HUDEP-2 (cell line): ENCODE results near the gene VGLL3.
A peak's percentile ranks its signal among the peaks of the same experiment; 100 is the strongest.
"Not testable (repeated sequence)": the region's sequence is repeated elsewhere in the genome, so short reads cannot be mapped to it uniquely, and the experiment has no call there.

ENCODE experiments used
- DNase-seq, 76 experiments: peaks; one replicate each; lab custom pipeline; 2025; ENCODE audit not compliant: unreplicated experiment in 76 of 76; lab: John Stamatoyannopoulos, UW

The VGLL3 gene

DNA sequence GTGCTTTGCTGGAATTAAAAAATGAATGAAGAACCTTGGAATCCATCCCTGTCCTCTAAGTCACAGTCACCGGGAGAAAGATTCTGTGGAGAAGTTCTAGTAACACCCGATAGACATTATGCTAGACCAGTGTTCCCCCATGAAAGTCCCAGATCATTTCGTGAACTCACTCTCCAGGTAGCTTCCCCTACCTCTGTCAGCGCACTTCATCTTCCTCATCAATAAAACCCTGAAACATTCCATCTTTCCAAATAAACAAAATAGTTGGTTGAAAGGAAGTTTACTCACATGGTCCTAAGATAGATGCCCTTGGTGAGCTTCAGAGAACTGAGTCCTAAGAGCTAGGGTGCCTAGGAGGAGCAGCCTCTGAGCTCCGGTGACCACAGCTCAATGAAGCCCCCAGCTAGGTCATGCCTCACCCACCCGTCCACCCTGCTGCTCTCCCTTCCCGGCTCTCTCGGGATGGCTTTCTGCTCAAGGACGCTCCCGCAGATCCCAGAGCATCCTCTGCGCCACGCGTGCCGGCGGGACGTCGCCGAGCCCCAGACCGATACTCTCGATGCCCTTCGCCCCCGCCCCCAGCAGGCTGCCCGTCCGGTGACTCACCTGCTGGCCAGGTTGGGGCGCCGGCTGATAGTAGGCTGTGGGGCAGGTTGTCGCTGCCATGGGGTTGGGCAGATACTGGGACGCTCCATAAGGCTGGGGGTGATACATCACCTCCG lies 776 bp downstream of the VGLL3 start:
- DNase-seq, result no peak

DNA sequence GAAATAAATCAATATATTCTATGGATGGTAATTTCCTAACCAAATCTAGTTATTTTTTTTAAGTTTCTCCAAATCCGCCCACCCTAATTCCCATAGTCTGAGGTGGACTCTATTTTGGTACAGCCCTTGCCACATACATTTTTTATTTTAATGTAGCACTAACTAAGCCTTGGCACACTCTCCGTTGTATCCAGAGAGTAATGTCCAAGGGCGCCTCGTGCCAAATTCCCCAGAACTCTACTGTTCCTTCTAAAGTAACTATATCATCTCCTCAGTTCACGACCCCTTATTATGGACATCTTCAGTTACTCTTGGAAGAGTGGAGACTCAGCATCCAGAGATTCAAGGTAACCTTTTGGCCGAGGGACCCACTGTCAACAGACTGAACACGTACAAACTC lies 1.3 kb downstream of the VGLL3 start:
- DNase-seq, result no peak

DNA sequence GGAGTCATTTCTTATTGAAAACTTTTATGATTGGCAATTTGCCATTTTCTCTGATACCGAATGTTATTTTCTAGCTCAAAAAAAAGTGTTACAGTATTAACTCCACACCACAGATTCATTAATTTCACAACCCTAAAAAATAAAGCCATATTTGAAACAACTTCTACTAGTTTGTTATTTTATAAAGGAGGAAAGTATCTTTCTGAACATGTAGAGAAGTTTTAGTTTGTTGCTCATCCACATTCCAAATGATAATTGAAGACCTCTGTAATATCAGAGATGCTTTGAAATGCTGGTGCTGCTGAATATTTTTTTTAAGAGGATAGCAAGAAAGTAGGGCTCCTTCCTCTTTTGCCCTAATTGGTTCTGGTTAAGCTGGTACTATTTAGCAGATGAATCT lies 1.9 kb downstream of the VGLL3 start:
- no peak for DNase-seq

DNA sequence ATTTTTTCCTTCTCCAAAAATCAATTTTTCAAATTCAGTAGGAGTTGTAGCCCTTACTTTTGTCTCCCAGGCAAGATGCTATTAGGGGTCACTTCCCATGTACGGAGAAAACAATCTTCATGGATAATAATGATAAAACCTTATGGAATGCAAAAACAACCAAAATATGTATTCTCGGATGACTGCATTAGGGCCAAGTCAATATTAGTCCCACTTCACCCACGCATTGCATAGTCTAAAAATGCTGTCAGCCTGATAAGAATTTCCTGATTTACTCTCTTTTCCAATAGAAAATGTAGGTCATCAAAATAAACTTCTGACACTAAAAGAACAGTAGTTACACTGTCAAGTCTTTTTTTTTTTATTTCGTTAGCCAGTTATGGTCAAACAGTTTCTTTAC lies 2.7 kb downstream of the VGLL3 start:
- DNase-seq, result no peak

DNA sequence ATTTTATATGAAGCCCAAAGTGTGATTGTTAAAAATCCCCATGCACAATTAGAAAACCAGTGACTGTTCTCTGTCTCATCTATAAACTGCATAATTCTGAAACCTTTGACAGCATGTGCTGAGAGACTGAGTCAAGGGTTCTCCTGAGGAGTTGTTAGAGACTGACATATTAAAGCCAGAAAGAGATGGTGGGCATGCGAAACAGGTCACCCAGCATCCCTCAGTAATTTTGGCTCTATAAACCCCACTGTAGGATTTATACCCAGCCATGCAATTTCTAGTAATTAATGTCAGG lies 3.6 kb downstream of the VGLL3 start:
- DNase-seq, result no peak

DNA sequence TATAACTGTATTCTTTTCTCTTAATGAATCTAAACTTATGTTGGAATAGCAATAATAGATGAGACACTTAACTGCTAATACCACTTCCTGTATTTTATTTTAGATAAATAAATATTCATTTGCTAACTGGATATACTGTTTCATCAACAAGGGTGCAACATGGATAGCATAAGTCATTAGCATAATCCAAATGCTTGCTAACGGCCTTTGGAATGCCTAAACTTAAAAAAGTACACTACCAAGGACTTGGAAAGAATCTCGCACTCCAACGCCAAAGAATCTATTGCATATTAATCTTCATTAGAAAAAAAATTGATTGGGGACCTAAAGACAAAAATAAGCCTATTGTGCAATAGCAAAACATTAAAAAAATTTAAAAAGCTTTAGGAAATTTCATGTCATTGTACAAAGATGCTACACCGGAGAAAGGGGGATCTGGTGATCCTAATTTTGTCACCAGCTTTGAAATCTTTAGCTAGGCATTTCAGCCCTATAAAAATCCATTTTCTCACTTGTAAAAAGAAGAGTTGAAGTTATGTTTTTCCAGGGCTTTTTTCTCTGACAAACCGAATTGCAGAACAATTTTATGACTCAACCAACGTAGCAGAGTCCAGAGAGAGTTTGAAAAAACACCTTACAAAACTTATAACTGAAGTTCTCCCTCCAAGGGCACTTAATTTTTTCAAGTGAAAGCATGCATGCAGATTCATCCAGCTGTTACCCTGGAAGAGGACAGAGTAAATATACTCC lies 4.1 kb downstream of the VGLL3 start:
- no peak for DNase-seq

DNA sequence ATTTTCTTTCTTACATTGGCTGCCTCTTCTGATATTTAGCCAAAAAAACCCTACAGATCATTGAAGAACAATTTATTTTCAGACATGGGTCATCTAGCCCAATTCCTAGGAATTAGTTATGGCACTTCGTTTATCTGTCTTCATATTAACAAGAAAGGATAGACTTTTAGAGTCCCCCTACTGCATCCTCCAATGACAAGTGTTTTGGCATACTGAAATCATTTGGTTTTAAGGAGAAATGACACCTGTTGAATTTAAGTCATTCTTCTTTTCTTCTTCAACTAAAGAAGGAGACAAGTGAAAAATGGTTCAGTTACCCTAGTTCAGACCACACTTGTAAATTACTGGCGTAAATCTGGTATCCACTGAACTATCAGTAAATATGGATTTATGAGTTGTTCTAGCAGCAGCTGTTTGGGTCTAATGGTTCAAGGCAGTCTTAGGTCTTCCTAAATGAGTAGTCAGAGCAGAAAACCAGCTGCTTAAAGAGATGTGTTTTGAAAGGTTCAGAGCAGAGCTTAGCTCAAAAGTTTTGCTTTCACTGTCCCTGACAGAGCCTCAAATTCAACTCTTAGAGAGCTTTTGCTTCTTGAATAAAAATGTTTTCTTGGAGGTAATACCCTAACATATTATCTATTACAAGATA lies 5.6 kb downstream of the VGLL3 start:
- no peak for DNase-seq

DNA sequence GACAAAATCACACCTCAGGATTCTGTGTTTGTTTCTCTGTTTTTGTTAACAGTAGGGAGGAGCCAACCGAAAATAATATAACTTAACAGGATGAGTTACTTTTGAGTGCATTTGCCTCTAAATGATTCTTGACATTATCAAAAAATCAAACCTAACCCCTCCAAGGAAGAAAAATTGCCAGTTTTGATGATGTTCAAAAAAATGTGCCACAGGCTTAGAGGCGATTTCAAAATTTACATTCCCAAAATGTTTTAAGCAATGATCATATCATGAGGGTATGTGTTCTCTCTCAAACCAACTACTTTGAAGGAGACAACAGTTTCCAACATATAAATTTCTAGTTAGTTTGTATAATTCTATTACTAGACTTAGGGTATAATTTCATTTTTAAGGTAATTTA lies 6.7 kb downstream of the VGLL3 start:
- DNase-seq, result no peak

DNA sequence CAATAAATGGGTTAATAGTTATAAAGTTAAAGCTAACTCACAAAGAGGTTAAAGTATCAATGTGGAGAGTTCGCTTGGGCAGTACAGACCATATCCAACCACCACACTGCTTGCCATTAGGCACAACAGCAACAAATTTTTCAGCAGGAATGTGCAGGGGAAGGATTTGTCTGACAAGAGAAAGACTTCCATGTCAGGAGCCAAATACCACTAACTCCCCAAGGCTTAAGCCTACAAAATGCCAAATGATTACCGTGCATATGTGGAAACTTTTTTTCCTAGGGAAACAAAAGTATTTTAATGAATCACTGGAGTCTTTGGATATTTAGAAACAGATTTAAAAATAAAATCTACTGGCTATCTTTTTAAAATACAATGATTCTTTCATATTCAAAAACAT lies 8.1 kb downstream of the VGLL3 start:
- DNase-seq, result no peak

DNA sequence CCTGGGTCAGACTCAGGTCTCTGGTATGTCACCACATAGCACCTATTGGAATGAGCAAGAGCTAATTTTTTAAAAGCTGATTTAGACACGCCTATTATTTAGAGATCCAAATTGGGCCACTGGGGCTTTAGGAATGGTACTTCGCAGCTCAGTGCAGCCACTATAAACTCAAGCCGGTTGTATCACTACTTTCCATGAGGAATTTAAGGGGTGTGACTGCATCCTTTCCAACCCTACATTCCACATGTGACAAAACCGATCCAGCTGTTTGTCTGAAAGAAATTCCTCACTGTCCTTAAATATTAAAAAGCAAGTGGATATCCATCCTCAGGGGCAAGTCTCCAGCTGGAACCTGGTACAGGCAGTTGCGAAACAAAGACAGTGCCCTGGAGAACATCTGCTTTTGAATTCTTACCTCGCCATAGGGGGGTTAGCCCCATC lies 12.8 kb downstream of the VGLL3 start:
- no peak for DNase-seq

DNA sequence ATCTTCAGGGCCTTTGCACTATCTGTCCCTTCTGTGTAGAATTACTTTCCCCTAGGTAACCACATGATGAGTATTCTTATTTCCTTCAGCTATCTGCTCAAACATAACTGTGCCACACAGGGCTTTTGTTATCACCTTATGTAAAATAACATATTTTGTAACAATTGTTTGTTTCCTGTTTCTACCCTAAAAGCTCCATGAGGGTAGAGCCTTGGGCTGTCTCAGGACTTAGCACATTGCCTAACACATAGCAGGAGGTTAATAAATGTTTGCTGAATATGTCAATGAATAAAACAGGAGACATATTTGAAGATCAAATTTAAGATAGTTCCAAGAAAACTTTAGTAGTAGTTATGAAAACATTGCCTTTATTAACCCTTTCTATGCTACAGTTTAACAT lies 14.7 kb downstream of the VGLL3 start:
- no peak for DNase-seq

DNA sequence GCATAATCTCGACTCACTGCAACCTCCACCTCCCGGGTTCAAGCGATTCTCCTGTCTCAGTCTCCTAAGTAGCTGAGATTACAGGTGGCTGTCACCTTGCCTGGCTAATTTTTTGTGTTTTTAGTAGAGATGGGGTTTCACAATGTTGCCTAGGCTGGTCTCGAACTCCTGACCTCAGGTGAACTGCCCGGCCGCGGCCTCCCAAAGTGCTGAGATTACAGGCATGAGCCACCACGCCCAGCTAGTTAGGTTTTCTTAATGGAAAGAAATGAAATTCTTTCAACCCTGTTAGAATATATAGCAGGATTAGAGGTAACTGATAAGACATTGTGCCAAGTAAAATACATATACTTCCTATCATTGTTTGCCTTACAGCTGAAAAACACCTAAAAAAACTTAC lies 16.8 kb downstream of the VGLL3 start:
- not testable (repeated sequence) for DNase-seq

DNA sequence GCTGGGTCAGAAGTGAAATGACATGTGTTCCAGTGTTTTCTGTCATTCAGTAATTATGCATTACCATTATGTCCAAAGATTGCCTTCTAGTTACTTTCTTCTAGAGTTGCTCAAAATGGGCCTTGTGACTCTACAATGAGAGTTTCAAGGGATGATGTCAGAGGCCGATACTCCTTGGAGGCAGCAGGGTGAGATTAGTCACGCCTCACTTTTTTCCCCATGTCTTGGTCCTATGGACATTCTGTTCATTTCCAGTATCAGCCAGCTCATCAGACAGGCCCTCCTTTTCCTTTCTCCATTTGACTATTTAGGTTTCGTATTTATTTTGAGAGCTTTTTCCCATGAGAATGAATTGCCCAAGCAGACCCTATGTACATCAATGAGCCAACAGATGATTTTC lies 17.5 kb downstream of the VGLL3 start:
- no peak for DNase-seq

DNA sequence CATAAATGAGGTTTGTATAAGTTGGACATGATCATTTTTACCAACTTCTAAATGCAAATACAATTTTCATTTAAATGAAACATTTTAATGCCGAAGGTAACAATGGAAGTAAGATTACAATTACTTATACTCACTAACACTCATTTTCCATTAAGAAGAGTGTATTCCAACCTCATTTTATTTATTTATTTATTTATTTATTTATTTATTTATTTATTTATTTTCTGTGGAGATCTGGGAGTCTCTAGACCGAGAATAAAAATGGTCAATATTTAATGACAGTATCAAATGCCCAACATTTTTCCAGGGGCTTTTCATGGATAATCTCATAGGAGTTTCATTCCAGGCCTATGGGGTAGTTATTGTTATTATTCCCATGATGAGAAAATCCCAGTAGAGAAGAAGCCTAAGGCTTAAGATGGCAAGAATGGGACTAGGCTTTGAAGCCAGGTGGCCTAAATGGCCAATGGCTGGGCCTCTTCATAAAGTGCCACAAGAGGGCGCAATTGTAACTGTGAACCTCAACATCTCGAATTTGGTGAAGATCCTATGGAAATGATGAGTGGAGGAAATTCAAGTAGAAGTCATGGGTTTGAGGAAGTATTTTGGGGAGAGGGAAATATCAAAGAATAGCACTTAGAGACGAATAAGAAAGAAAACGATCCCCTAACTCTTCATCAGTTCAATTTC lies 21.3 kb downstream of the VGLL3 start:
- DNase-seq, result peak in 34 of 76 experiments; percentile 1 to 62 (median 13)

DNA sequence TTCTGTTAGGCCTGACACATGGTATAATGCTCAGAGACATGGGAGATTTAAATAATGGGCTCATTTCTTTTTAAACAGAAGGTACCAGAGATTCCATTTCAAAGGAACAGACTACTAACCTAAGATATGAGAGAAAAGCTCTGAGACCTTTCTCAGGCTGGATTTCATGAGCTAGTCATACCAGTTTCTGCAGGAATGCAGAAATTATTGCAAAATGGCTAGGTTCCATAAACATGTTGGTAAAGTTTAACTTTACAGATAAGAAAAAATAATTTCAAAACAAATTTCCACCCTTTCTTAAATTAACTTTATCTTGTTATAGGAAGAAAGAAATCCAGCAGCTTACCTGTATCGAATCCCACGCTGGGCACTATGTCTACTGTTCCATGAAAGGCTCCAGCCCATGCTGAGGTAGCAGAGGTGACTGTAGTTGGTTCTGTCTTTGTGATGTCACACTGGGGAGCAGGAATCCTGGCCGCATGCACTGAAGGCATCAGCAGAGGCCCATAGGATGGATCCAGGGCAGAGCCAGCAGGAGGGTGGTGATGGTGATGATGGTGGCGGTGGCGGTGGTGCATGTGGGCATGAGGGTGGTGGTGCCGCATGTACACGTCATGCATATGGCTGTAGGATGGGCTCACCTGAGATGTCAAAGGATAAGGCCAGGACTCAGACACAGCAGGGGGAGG lies 22.6 kb downstream of the VGLL3 start:
- no peak for DNase-seq

DNA sequence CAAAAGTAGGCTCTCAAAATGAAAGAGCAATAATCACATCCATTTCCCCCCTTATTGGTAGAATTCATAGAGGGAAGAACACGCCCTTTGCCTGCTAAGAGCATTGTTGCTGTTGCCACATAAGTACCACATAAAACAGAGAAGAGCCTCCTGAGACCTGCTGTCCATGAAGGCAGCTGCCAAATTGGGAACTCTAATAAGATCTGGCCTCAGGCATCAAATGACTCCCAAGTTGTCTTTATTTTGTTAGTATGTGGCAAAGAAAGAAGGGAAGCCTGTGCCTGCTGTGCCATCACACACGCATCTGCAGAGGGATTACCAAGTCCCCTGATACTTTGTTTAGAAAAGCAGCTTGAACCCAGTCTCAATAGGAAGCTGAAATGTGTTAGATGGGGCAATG lies 23.9 kb downstream of the VGLL3 start:
- no peak for DNase-seq

DNA sequence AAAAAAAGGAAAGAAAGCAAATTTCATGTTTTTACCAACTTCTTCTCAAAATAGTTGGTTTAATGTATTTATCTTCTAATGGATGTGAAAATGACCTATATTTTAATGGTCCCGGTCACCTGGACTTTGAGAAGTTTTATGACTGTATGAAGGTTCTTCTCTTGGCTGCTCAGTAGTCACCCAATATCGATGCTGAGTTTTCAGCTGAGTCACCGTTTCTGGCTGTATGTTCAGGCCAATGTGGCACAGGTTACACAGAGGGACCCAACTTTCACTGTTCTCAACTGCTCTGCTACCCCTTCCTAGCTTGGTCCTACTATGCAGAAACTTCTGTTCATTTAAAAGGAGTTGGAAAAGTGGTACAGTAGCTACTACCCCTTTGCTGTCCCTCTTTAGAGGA lies 25.8 kb downstream of the VGLL3 start:
- no peak for DNase-seq

DNA sequence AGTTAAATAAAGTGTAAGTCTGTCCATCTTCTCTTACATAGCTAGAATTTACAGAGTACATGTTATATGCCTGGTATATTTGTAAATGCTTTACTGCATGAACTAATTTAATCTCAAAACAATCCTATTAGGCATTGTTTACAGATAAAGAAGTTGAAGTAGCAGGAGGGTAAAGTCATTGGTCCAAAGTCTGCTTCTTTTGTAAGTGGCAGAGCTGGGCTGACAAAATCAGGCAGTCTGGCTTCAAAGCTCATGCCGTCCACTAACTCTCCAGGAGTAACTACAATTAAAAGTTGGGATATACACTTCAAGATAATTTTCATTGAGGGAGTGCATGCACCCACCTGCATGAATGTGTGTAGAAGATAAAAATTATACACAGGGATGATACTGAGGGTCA lies 27.3 kb downstream of the VGLL3 start:
- DNase-seq, result no peak

DNA sequence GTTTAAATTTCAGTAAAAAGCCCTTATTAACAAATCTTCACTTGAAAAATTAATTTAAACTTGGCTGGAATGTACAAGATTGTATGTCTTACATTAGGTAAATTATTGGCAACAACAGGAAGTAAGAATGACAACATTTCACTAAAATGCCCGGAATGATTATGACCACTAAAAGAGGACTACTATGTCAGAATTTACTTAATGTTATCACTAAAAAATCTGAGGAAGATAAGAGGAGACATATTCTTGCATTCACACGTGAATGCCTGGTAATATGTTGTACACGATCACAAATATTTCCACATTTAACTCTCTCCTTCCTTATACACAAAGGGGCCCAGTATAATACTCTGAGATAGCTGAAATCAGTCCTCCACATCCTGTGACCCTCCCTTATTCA lies 29.7 kb downstream of the VGLL3 start:
- no peak for DNase-seq

DNA sequence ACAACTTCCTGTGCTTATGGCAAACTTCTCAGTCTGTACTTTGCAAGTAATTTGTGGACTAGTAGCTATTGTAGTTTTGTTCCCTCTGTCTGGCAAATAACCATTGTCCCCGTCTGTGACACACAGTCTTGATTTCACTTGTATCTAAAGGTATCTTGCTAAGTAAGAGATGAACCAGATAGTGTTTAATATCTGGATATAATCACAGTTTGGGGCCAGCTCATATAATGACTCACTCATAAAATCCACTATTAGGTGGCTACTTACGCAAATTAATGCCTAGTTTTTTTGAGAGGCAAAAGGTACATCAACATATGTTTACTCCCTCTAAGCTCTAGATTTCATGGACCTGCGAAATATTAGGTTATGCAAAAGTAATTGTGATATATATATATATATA lies 30.4 kb downstream of the VGLL3 start:
- DNase-seq, result no peak

DNA sequence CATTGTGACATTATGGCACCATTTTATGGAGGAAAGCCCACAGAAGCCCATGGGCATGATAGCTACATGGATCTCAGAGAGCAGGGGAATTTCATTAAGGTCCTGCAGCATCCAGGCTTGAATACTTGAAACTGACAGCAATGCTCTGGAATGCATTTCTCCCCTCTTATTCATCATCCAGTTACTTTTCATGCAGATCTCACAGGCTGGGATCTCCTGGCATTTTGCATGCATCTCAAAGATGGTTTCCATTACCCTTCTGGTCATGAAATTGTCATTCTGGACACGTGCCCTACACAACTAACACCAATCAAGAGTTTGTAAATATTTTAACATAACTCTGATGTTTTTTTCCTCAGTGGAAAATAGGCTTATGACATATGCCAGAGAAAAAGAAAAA lies 32.4 kb downstream of the VGLL3 start:
- DNase-seq, result no peak
